ENCODE measurements around the gene PYCR2. TPM values are rescaled to one million over a fixed set of nuclear protein-coding genes. Genes with fewer than 3 reads are reported as not detected.

PYCR2 gene
- total RNA-seq, 1 donor from 2014 or later: 38.1 TPM

DNA sequence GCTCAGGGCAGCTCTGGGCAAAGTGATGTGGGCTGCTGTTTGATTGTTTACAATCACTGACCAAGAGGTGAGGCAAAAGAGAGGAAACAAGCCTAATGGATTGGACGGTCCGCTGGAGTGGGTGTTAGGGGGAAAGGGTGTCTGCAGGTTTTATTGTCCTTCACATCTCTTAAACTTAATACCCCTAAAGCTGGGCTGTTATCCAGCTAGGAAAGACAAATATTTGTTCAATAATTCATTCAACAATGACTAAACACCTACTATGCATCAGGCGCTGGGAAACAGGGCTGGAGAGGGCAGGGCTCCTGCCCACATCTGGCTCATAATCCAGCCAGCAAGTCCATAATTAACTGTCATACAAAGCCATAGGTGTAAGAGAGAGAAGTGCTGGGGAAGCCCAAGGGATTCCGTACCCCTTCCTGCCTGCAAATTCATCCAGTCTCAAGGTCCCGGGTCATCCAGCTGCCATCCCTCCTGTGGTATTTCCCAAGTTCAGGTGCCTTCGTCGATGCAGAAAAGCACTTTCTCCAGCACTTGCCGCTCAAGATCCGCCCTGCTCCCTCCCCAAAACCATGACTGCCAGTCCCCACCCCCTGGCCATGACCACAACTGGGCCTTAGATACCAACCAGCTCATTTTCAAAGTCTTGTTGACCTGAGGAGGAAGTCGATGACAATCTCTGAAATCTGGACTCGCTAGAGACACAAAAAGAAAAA lies 52.5 kb downstream of the PYCR2 start:
- H3K36me3 ChIP-seq (ENCODE audit: insufficient read depth, low read length): no peaks in the 10 kb centered on the region
- DNase-seq (ENCODE audit: low read depth) (no peak), FAIRE-seq (no peak)
- no peak for TF ChIP-seq EZH2 (IDR thresholded peaks at IDR 0.05; ENCODE audit: insufficient read depth, low read length)
- TF ChIP-seq, protein P1, sequence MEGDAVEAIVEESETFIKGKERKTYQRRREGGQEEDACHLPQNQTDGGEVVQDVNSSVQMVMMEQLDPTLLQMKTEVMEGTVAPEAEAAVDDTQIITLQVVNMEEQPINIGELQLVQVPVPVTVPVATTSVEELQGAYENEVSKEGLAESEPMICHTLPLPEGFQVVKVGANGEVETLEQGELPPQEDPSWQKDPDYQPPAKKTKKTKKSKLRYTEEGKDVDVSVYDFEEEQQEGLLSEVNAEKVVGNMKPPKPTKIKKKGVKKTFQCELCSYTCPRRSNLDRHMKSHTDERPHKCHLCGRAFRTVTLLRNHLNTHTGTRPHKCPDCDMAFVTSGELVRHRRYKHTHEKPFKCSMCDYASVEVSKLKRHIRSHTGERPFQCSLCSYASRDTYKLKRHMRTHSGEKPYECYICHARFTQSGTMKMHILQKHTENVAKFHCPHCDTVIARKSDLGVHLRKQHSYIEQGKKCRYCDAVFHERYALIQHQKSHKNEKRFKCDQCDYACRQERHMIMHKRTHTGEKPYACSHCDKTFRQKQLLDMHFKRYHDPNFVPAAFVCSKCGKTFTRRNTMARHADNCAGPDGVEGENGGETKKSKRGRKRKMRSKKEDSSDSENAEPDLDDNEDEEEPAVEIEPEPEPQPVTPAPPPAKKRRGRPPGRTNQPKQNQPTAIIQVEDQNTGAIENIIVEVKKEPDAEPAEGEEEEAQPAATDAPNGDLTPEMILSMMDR (IDR thresholded peaks at IDR 0.05; ENCODE audit: insufficient read depth, low read depth, low read length): no peak
- no peaks in the 10 kb centered on the region for H3K79me2 ChIP-seq (ENCODE audit: insufficient read depth, low read length)
- H2AFZ ChIP-seq (ENCODE audit: low read depth, low read length): no peak overlapping the region
- H3K9me3 Mint-ChIP-seq (ENCODE audit: unreplicated experiment): no peaks in the 10 kb centered on the region
- peaks cover 27% of the 10 kb centered on the region for H4K20me1 ChIP-seq (ENCODE audit: insufficient read depth, low read length)
- peaks cover 17% of the 10 kb centered on the region for H3K4me1 ChIP-seq (ENCODE audit: insufficient read depth, low read length)
- H3K9me3 ChIP-seq (ENCODE audit: insufficient read depth, low read depth, low read length): no peaks in the 10 kb centered on the region
- no peak overlapping the region for H3K27ac ChIP-seq (ENCODE audit: low read depth, low read length)
- no peaks in the 10 kb centered on the region for H3K27me3 Mint-ChIP-seq (ENCODE audit: low read depth, unreplicated experiment)
- H3K27ac Mint-ChIP-seq (ENCODE audit: unreplicated experiment): no peak overlapping the region
- no peak overlapping the region for H3K9ac ChIP-seq (ENCODE audit: low read length)
- no peak overlapping the region for H3K4me3 ChIP-seq (ENCODE audit: insufficient read depth, low read depth, low read length)
- no peaks in the 10 kb centered on the region for H3K27me3 ChIP-seq (ENCODE audit: insufficient read depth, low read length)
- peaks cover 7% of the 10 kb centered on the region for H3K4me1 Mint-ChIP-seq (ENCODE audit: low read depth, unreplicated experiment)
- peak overlapping the region; percentile 17 for H3K4me2 ChIP-seq (ENCODE audit: low read length)
- H3K4me3 Mint-ChIP-seq (ENCODE audit: unreplicated experiment): no peak overlapping the region
- H3K36me3 Mint-ChIP-seq (ENCODE audit: low read depth, unreplicated experiment): peaks cover 37% of the 10 kb centered on the region

DNA sequence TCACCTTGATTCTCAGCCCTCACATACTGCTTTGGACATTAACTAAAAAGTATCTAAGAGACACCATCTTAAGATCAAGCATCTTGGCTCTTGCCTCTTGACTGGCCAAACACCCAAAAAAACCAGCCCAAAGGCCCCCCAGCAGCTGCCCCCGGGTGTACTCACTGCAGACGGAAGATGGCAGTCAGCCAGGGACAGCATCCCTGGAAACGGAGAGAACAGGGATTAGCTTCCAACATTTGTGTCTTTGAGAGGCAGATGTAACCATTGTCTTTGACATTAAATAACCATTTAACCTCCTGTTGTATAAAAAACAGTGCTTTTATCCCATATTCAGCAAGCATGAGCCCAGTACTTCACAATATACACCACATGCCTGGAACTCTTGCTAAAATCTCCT lies 53.1 kb downstream of the PYCR2 start:
- Histone ChIP-seq H3K4me2 (ENCODE audit: low read length) (peak overlapping the region; percentile 17), H3K9me3 (ENCODE audit: insufficient read depth, low read depth, low read length) (no peaks in the 10 kb centered on the region), H4K20me1 (ENCODE audit: insufficient read depth, low read length) (peaks cover 23% of the 10 kb centered on the region), H3K4me1 (ENCODE audit: insufficient read depth, low read length) (peaks cover 23% of the 10 kb centered on the region), H3K4me3 (ENCODE audit: insufficient read depth, low read depth, low read length) (no peak overlapping the region), H3K36me3 (ENCODE audit: insufficient read depth, low read length) (no peaks in the 10 kb centered on the region), H3K9ac (ENCODE audit: low read length) (no peak overlapping the region), H2AFZ (ENCODE audit: low read depth, low read length) (no peak overlapping the region), H3K27me3 (ENCODE audit: insufficient read depth, low read length) (no peaks in the 10 kb centered on the region), H3K27ac (ENCODE audit: low read depth, low read length) (no peak overlapping the region), H3K79me2 (ENCODE audit: insufficient read depth, low read length) (no peaks in the 10 kb centered on the region)
- Mint-ChIP-seq H3K27me3 (ENCODE audit: low read depth, unreplicated experiment) (no peaks in the 10 kb centered on the region), H3K27ac (ENCODE audit: unreplicated experiment) (no peak overlapping the region), H3K4me1 (ENCODE audit: low read depth, unreplicated experiment) (peaks cover 13% of the 10 kb centered on the region), H3K36me3 (ENCODE audit: low read depth, unreplicated experiment) (peaks cover 42% of the 10 kb centered on the region), H3K9me3 (ENCODE audit: unreplicated experiment) (no peaks in the 10 kb centered on the region), H3K4me3 (ENCODE audit: unreplicated experiment) (no peak overlapping the region)
- DNase-seq (ENCODE audit: low read depth): no peak
- FAIRE-seq: no peak
- no peak for TF ChIP-seq EZH2 (IDR thresholded peaks at IDR 0.05; ENCODE audit: insufficient read depth, low read length)
- TF ChIP-seq, protein P1 (IDR thresholded peaks at IDR 0.05; ENCODE audit: insufficient read depth, low read depth, low read length): no peak

Small RNA genes lying within 50 kb of the gene (microRNA-seq; reads per million reads assigned to microRNA genes)
- gene MIR6741: 3.8 reads per million, percentile 14 among the genes with 10 or more reads in this experiment

Other genes with a start within 250 kb of the PYCR2 start
- gene SRP9, start 146.4 kb downstream of the PYCR2 start, total RNA-seq: 269 and 275 TPM in 2 replicates
- 82.8 and 96.9 TPM in 2 replicates for gene EPHX1, start 114.1 kb downstream of the PYCR2 start, total RNA-seq
- 28.7 and 29.0 TPM in 2 replicates for gene TMEM63A, start 41.9 kb downstream of the PYCR2 start, total RNA-seq
- gene LEFTY1, start 35.1 kb downstream of the PYCR2 start, total RNA-seq: 4.2 and 11.8 TPM in 2 replicates
- gene LEFTY2, start 17.0 kb upstream of the PYCR2 start, total RNA-seq: 7.0 and 12.9 TPM in 2 replicates
- 25.3 and 26.1 TPM in 2 replicates for gene SDE2, start 75.1 kb upstream of the PYCR2 start, total RNA-seq
- gene H3-3A, start 138.5 kb upstream of the PYCR2 start, total RNA-seq: 340 and 375 TPM in 2 replicates